Stimulated activated CD8-positive, alpha-beta memory T cell treated with anti-CD3 and anti-CD28 coated beads, Interleukin-2, amount 100 ng/mL, for 1 hour (primary cell): ENCODE data around the gene DIABLO.
"Not testable (repeated sequence)": the region's sequence is repeated elsewhere in the genome, so short reads cannot be mapped to it uniquely, and the experiment has no call there.

Source experiments
- DNase-seq, 2 donors: peaks; one replicate each; pipeline ENCODE4 v3.0.0-alpha.2; 2020; ENCODE audit warnings: low read depth in 2 of 2

DIABLO gene

GRCh38 chr12:122189626-122190475 is 36.0 kb downstream of the DIABLO start:
- no peak for DNase-seq

DNA sequence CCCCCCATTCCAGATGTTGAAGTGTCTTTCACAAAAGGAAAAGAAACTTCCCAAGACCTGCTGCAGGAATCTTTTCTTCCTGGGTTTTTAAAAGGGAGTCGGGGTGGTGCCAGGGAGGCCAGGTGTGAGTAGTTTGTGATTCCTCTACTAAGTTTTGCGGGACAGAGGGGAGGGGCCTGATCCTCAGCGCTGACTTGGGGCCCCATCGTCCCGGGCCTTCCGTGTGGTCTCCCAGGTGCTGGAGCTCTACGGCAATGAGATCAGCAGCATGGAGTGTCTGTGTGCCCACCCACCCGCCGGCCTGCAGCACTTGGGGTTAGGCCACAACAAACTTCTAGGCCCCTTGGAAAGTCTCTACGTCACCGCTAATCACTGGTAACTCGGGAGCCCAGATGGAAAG is 38.4 kb downstream of the DIABLO start:
- no peak for DNase-seq

GRCh38 chr12:122185494-122186082 is 40.3 kb downstream of the DIABLO start:
- DNase-seq = no peak

- no peak for DNase-seq
Measured at GRCh38 chr12:122185079-122185478, 40.8 kb downstream of the DIABLO start.

- no peak for DNase-seq
Measured at GRCh38 chr12:122184517-122184916, 41.3 kb downstream of the DIABLO start.

DNA sequence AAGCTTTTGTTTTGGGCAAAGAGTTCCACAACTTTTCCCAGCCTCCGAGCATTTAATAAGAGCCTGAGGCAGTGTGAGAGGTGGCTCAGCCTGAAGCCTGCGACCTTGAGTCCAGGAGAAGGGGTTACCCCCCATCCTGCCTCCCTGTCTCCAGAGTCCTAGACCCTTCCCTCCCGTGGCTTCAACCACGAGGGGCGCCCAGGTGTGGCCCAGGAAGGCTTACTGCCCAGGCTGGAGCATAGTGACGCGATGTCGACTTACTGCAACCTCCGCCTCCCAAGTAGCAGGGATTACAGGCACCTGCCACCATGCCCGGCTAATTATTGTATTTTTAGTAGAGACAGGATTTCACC is 42.3 kb downstream of the DIABLO start:
- no peak for DNase-seq

DNA sequence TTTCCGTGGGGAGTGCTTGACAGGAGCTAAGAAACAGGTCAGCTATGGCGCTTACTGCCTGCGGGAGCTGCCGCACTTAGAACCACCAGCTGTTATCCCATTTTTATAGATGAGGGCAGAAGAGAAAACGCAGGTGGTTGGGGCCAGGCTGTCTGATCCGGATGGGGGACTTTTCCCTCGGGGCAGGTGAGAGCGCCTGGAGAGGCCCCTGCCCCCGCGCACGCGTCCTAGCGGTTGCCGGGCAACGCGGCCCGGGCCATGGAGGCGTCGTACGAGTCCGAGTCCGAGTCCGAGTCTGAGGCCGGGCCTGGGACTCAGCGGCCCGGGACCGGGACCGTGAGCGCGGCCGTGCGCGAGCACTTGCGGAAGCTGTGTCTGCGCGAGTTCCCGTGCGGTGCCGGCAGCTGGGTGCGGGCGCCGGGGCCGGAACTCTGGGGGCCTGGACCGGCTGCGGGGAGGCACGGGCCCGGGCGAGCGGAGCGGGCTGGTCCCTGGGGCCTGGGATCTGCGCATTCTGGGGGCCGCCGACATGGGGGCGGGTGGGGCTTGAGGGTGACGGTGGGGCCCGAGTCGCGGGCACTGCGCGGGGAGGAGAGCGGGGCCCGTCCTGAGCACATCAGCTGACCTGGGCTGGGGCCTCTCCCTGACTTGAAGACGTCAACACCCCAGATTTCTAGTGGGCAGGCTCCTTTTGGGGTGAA is 42.8 kb downstream of the DIABLO start, which contains the start of gene LRRC43:
LRRC43 (plus strand) TSS at position 237 of the 701 bp plus-strand sequence; CDS start at position 259, 22 bp downstream.
- DNase-seq = no peak

DNA sequence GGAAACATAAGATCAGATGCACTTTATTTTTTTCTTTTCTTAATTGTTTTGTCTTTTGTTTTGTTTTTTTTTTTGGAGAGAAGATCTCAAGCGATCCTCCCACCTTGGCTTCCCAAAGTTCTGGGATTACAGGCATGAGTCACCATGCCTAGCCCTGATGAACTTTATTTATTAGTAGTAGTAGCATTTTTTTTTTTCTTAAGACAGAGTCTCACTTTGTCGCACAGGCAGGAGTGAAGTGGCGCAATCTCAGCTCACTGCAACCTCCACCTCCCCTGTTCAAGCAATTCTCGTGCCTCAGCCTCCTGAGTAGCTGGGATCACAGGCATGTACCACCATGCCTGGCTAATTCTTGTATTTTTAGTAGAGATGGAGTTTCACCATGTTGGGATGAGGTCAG is 49.4 kb downstream of the DIABLO start:
- not testable (repeated sequence) for DNase-seq

GRCh38 chr12:122174155-122174845 is 51.6 kb downstream of the DIABLO start, which contains the start of gene IL31:
IL31 (minus strand) TSS chr12:122174221; CDS start chr12:122174172, 49 bp downstream.
- DNase-seq = no peak

GRCh38 chr12:122172262-122172939 is 53.5 kb downstream of the DIABLO start:
- DNase-seq = no peak

DNA sequence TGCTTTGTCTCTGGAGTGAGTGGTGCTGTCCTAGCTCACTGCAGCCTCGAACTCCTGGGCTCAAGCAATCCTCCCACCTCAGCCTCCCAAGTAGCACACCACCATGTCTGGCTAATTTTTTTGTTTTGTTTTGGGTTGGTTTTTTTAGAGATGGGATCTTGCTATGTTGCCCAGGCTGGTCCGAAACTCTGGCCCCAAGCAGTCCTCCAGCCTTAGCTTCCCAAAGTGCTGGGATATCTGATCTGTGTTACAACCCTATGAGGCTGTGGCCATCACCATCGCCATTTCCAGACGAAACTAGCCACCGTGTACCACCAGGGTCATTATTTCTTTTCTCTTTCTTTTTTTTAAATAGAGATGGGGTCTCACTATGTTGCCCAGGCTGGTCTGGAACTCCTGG is 54.5 kb downstream of the DIABLO start:
- DNase-seq = no peak

DNA sequence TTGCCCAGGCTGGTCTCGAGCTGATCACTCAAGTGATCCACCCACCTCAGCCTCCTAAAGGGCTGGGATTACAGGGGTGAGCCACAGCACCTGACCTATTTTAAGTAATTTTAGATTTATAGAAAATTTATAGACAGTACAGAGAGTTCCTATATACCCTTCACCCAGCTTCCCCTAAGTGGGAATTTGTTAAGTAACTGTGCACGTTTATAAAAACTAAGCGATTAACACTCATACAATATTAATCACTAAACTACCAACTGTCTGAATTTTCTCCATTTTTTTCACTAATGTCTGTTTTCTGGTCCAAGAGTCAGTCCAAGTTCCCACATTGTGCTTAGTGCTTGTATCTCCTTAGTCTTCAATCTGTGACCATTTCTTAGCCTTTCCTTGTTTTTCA is 57.4 kb downstream of the DIABLO start:
- no peak for DNase-seq

DNA sequence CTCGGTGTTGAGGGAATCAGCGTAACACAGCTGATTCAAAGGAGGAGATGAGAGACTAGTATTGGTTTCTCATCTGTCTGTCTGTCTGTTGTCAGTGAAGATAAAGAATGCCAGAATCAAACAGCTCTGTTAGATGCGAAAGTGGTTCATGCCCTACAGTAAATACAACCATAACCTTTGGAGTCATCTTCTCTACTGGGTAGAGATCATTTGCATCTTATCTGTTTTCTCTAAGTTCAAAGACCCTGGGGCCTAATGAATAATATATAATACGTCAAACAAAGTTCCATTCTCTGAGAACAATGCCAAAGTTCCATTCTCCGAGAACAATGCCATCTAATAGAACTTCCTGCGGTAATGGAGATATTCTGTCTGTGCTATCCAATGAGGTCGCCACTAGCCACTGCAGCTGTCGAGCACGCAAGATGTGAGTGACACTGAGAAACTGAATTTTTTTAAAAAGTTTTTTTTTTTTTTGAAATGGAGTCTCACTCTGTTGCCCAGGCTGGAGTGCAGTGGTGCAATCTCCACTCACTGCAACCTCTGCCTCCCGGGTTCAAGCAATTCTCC is 58.4 kb downstream of the DIABLO start:
- no peak for DNase-seq

DNA sequence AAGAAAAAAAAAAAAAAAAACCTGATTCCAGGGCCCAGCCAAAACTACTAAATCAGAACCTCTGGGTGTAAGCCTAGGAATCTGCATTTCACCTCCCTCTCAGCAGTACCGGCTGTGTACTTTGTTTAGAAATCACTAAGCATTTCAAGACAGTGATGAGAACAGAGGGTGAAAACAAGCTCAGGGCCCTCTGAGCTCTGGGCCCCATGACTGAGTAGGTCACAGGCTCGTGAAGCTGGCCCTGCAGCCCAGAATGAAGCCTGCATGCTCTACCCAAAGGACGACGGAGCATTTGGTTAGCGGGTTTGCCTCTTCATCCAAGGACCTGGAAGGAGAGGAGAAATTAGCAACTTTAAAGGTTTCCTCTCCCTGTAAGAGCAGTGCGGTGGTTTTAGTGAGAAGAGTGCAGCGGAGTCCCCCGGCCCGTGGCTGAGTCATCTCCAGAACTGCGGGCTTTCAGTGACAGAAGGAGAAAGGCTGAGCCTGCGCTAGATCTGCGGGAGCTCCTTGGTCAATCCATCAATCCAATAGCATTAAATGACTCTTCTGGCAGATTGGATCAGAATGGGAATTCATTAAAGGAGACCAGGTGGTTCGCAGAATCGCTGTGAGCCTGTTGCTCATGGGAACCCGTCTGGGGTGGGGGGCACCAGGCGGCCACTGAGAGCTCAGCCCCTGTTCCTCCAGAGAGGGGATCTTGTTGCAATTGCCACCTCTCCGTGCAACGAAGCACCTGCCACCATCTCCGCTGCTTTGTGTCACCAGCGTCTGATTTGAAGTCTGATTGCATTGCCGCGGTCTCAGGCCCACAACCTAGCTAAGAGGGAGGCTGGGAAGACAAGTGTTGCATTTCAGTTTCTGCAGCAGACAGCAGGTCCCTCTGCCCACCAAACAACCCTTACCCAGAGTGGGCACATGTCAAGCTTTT is 59.2 kb downstream of the DIABLO start:
- DNase-seq = no peak

DNA sequence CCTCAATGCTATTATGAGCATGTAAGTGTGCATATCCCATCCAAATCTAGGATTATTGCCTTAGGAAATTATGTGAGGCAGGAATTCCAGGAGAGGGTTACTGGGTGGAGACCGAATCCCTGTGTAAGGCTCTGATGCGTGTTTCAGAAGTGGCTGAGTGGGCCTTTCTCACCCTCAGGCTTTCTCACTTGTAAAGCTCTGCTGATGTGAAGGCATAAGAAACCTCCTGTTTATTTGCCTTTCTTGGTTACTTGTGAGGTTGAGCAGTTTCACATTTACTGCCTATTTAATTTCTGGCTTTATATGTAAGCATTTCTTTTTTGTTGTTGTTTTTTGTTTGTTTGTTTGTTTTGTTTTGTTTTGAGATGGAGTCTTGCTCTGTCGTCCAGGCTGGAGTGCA is 62.9 kb downstream of the DIABLO start:
- DNase-seq = no peak

GRCh38 chr12:122161682-122162081 is 64.2 kb downstream of the DIABLO start:
- no peak for DNase-seq

DNA sequence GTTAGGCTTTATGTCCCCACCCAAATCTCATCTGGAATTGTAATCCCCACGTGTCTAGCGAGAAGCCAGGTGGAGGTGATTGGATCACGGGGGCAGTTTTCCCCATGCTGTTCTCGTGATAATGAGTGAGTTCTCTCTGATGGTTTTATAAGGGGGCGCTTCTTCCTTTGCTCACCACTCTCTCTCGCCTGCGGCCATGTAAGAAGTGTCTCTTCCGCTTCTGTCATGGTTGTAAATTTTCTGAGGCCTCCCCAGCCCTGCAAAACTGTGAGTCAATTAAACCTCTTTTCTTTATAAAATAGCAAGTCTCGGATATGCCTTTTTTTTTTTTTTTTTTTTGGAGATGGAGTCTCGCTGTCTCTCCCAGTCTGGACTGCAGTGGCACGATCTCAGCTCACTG is 65.1 kb downstream of the DIABLO start:
- no peak for DNase-seq

- no peak for DNase-seq
Measured at GRCh38 chr12:122159882-122160281, 66.0 kb downstream of the DIABLO start.

DNA sequence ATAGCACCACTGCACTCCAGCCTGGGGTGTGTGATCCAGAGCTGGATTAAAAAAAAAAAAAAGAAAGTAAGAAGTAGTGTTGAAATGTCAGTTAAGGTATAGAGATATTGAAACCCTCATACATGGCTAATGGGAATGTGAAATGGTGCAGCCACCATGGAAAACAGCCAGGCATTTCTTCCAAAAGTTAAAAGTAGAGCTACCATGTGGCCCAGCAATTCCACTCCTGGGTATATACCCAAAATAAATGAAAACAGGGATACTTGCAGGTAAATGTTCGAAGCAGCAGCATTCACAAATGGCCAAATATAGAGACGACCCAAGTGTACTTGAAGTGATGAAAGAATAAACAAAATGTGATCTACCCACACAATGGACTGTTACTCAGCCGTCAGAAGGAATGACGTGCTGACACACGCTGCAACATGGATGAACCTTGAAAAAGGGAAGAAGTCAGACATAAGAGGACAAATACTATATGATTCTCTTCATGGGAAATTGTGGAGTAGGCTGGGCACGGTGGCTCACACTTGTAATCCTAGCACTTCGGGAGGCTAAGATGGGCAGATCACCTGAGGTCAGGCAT is 67.1 kb downstream of the DIABLO start:
- DNase-seq = no peak
